Heart left ventricle (tissue), 13 donors: ENCODE data around the gene POMGNT1.

Source experiments
- CTCF ChIP-seq, 12 donors: fragments of 200-600 bp; sonication (generic) in 4 of 12; IDR thresholded peaks; one replicate each; pipeline versions ENCODE4 v1.5.0 to v1.8.0; 2018 to 2022; ENCODE audit warnings: antibody characterized with exemption in 12 of 12, mild to moderate bottlenecking in 5 of 12
- POLR2A ChIP-seq, 2 donors: fragments of 450-650 bp; IDR thresholded peaks; one replicate each; pipeline ENCODE4 v1.6.1; 2017; ENCODE audit warnings: antibody characterized with exemption in 2 of 2, mild to moderate bottlenecking in 2 of 2, moderate library complexity in 2 of 2
- donor health status: ischemic (EF 13 %, LVEDD 7.1; RV severe dilation, severe dysfunction).
- donor health status: DM: no; HTN: yes; CAD: no.
- donor health status: DM: no; HTN: no; CAD: no.
- donor health status: ischemic (EF 25% LVEDD 6.9; RV normal size, moderate dysfunction).
- donor health status: ischemic (EF 25% LVEDD 5.7; RV mildly dilated, moderate dysfunction).
- donor health status: ischemic (EF 35%, LVEDD 5.7; RV mildly dilated, moderate dysfunction).
- donor health status: nonischemic (EF 11% LVEDD 7.7; RV severe dilation, severe dysfunction).
- donor health status: DM: yes; HTN: yes; CAD: no.
- donor health status: PGD.
- donor health status: ischemic (EF 29% LVEDD 5.4; RV normal size, mild dysfunction).
- donor health status: nonischemic (EF 23%, LVEDD 6.1; RV moderate dilation, normal function).

- TF ChIP-seq CTCF (IDR thresholded peaks at IDR 0.05) (no peak), POLR2A (IDR thresholded peaks at IDR 0.05) (no peak)
Measured at GRCh38 chr1:46192171-46192570, 6.1 kb downstream of the POMGNT1 start.
